ENCODE data around the gene ATAD1. TPM values are rescaled to one million over a fixed set of nuclear protein-coding genes. Genes with fewer than 3 reads are reported as not detected.
"Not testable (repeated sequence)": the region's sequence is repeated elsewhere in the genome, so short reads cannot be mapped to it uniquely, and the experiment has no call there.

The ATAD1 gene
- total RNA-seq (ENCODE audit: low replicate concordance) = 45.2 and 51.8 TPM in 2 replicates

GRCh38 chr10:87817609-87818504 lies at the start of gene ATAD1:
ATAD1 (minus strand) TSS chr10:87818226; CDS start chr10:87814599, 3,627 bp downstream.
- DNase-seq (ENCODE audit: low read depth) = peak; percentile 78
- peak within 1 kb of the TSS; percentile 90 for H3K4me3 ChIP-seq (ENCODE audit: low read depth, low read length)
- peak; percentile 54 for TF ChIP-seq CTCF (IDR thresholded peaks at IDR 0.05; ENCODE audit: insufficient read depth, low read length)

GRCh38 chr10:87867453-87867852 lies 49.4 kb upstream of the ATAD1 start:
- no peak for TF ChIP-seq CTCF (IDR thresholded peaks at IDR 0.05; ENCODE audit: insufficient read depth, low read length)
- no peak for DNase-seq (ENCODE audit: low read depth)
- peak overlapping the region; percentile 87 for H3K4me3 ChIP-seq (ENCODE audit: low read depth, low read length)

GRCh38 chr10:87866412-87866974 lies 48.5 kb upstream of the ATAD1 start:
- TF ChIP-seq CTCF (IDR thresholded peaks at IDR 0.05; ENCODE audit: insufficient read depth, low read length) = no peak
- H3K4me3 ChIP-seq (ENCODE audit: low read depth, low read length) = peak overlapping the region; percentile 87
- no peak for DNase-seq (ENCODE audit: low read depth)

- TF ChIP-seq CTCF (IDR thresholded peaks at IDR 0.05; ENCODE audit: insufficient read depth, low read length) = no peak
- no peak for DNase-seq (ENCODE audit: low read depth)
- peak overlapping the region; percentile 87 for H3K4me3 ChIP-seq (ENCODE audit: low read depth, low read length)
Observed at GRCh38 chr10:87865241-87865881, 47.3 kb upstream of the ATAD1 start.

- peak; percentile 50 for DNase-seq (ENCODE audit: low read depth)
- H3K4me3 ChIP-seq (ENCODE audit: low read depth, low read length) = peak overlapping the region; percentile 87
- no peak for TF ChIP-seq CTCF (IDR thresholded peaks at IDR 0.05; ENCODE audit: insufficient read depth, low read length)
Observed at GRCh38 chr10:87864496-87865059, 46.6 kb upstream of the ATAD1 start.

GRCh38 chr10:87863951-87864495 lies 46.0 kb upstream of the ATAD1 start:
- not testable (repeated sequence) for DNase-seq (ENCODE audit: low read depth)

More at GRCh38 chr10:87863951-87864495, 46.0 kb upstream of the ATAD1 start:
- H3K4me3 ChIP-seq (ENCODE audit: low read depth, low read length) = peak overlapping the region; percentile 87
